Erythroblast (primary cell): ENCODE data around the gene LY86.

ENCODE experiments used
- GATA1 ChIP-seq: IDR thresholded peaks from 2 replicates; pipeline ENCODE4 v1.6.1; 2011; ENCODE audit warnings: low read depth, mild to moderate bottlenecking, control low read depth, low read length, moderate library complexity
- POLR2A ChIP-seq: IDR thresholded peaks from 2 replicates; pipeline ENCODE4 v1.6.1; 2011; ENCODE audit warnings: mild to moderate bottlenecking, low read length

- TF ChIP-seq POLR2A (no peak), GATA1 (no peak)
Observed at GRCh38 chr6:6661684-6662083, 73.2 kb downstream of the LY86 start.
